Measurements from ENCODE around the gene UROC1. TPM values are rescaled to one million over a fixed set of nuclear protein-coding genes. Genes with fewer than 3 reads are reported as not detected.

Gene UROC1
- total RNA-seq, 4 donors from 2014 or later = not detected

GRCh38 chr3:126539558-126540250 is 22.1 kb upstream of the UROC1 start:
- WGBS, 2 donors = 96 to 99% methylated on average over 10 of the region's 10 CpGs

DNA sequence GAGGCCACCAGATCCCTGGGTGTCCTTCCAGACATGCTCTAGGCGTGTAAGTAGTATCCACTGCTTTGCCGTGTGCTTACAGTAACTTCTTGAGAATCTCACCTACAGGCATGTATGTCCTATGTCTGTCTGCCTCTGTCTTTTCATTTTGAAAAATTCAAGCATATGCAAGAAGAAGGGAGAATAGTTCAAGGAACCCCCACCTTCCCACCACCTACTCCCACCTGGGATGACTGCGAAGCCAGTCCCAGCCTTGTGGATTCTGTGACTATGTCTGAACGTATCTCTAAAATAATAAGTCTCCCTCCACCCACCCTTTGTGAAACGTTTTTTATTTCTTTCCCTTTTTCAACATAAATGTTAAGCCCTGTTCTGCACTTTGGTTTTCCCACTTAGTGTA is 21.4 kb upstream of the UROC1 start:
- no peaks in the 10 kb centered on the region for H3K36me3 ChIP-seq
- H3K27ac ChIP-seq = no peak overlapping the region
- peaks cover 0 to 5% (median 0%) of the 10 kb centered on the region in 3 donors for H3K9me3 ChIP-seq
- H3K27me3 ChIP-seq = peaks cover 0 to 81% (median 0%) of the 10 kb centered on the region in 4 donors
- intact Hi-C loops (cut with DNase I) = no loop called here
- WGBS, 2 donors = 26 to 38% methylated on average over 4 to 5 of the region's 5 CpGs
- no peak overlapping the region for H3K4me3 ChIP-seq
- TF ChIP-seq POLR2A (IDR thresholded peaks at IDR 0.05) = no peak
- TF ChIP-seq, protein P1, sequence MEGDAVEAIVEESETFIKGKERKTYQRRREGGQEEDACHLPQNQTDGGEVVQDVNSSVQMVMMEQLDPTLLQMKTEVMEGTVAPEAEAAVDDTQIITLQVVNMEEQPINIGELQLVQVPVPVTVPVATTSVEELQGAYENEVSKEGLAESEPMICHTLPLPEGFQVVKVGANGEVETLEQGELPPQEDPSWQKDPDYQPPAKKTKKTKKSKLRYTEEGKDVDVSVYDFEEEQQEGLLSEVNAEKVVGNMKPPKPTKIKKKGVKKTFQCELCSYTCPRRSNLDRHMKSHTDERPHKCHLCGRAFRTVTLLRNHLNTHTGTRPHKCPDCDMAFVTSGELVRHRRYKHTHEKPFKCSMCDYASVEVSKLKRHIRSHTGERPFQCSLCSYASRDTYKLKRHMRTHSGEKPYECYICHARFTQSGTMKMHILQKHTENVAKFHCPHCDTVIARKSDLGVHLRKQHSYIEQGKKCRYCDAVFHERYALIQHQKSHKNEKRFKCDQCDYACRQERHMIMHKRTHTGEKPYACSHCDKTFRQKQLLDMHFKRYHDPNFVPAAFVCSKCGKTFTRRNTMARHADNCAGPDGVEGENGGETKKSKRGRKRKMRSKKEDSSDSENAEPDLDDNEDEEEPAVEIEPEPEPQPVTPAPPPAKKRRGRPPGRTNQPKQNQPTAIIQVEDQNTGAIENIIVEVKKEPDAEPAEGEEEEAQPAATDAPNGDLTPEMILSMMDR (IDR thresholded peaks at IDR 0.05) = no peak
- no peak for DNase-seq
- peaks cover 4 to 8% (median 5%) of the 10 kb centered on the region in 3 donors for H3K4me1 ChIP-seq

More at GRCh38 chr3:126539558-126540250, 22.1 kb upstream of the UROC1 start:
- H3K36me3 ChIP-seq = no peaks in the 10 kb centered on the region
- TF ChIP-seq, protein P1 (IDR thresholded peaks at IDR 0.05) = no peak
- TF ChIP-seq POLR2A (IDR thresholded peaks at IDR 0.05) = no peak
- peaks cover 4 to 8% (median 5%) of the 10 kb centered on the region in 3 donors for H3K4me1 ChIP-seq
- H3K4me3 ChIP-seq = no peak overlapping the region
- peaks cover 0 to 5% (median 0%) of the 10 kb centered on the region in 3 donors for H3K9me3 ChIP-seq
- intact Hi-C loops (cut with DNase I) = no loop called here
- no peak overlapping the region for H3K27ac ChIP-seq
- DNase-seq = no peak
- H3K27me3 ChIP-seq = peaks cover 0 to 78% (median 0%) of the 10 kb centered on the region in 4 donors

GRCh38 chr3:126538316-126538715 is 20.7 kb upstream of the UROC1 start:
- intact Hi-C loops (cut with DNase I) = no loop called here

DNA sequence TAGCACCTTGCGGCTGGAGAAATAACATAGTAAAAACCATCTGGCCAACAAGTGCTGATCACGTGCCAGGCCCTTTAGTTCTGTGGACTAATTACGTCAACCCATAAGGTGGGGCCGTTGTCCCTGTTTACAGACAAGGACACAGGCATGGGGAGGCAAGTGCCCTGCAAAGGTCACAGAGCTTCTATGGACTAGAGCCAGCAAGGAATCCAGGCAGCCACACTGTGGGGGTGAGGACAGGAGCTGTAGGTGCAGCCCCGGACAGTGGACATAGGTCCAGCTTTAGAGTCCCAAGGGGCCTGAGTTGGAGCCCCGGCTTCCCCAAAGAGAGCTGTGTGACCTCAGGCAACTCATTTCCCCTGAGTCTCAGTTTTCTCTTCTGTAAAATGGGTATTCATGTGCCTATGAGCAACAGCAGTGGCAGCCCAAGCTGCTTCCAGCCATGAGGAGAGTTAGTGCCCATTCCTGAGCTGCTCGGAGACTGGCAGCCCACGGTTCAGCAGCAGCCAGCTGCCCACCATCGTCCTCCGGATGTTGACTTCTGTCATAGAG is 20.2 kb upstream of the UROC1 start:
- DNase-seq = no peak
- Histone ChIP-seq H3K4me3 (no peak overlapping the region), H3K36me3 (no peaks in the 10 kb centered on the region), H3K9me3 (peaks cover 0 to 5% (median 0%) of the 10 kb centered on the region in 3 donors), H3K4me1 (peaks cover 4 to 8% (median 5%) of the 10 kb centered on the region in 3 donors), H3K27me3 (peaks cover 0 to 76% (median 0%) of the 10 kb centered on the region in 4 donors), H3K27ac (no peak overlapping the region)
- TF ChIP-seq, protein P1 (IDR thresholded peaks at IDR 0.05) = no peak
- TF ChIP-seq POLR2A (IDR thresholded peaks at IDR 0.05) = no peak
- intact Hi-C loops (cut with DNase I) = no loop called here
- 80% methylated on average over 2 of the region's 10 CpGs; no CpG with 5 or more reads in 1 of the 2 donors for WGBS, 2 donors

More at GRCh38 chr3:126538316-126538715, 20.7 kb upstream of the UROC1 start:
- no peaks in the 10 kb centered on the region for H3K36me3 ChIP-seq
- H3K9me3 ChIP-seq = peaks cover 0 to 5% (median 0%) of the 10 kb centered on the region in 3 donors
- H3K27ac ChIP-seq = no peak overlapping the region
- 50% methylated on average over 1 of the region's 9 CpGs; no CpG with 5 or more reads in 1 of the 2 donors for WGBS, 2 donors
- no peak for DNase-seq
- peaks cover 0 to 79% (median 0%) of the 10 kb centered on the region in 4 donors for H3K27me3 ChIP-seq
- TF ChIP-seq, protein P1 (IDR thresholded peaks at IDR 0.05) = no peak
- TF ChIP-seq POLR2A (IDR thresholded peaks at IDR 0.05) = no peak
- H3K4me3 ChIP-seq = no peak overlapping the region
- peaks cover 4 to 8% (median 5%) of the 10 kb centered on the region in 3 donors for H3K4me1 ChIP-seq

- WGBS, 2 donors = 66 to 83% methylated on average over 4 to 5 of the region's 9 CpGs
- no peak for DNase-seq
Observed at GRCh38 chr3:126537116-126537729, 19.6 kb upstream of the UROC1 start.

More at GRCh38 chr3:126537116-126537729, 19.6 kb upstream of the UROC1 start:
- intact Hi-C loops (cut with DNase I) = no loop called here
- no peak overlapping the region for H3K4me3 ChIP-seq
- TF ChIP-seq POLR2A (IDR thresholded peaks at IDR 0.05) = no peak
- TF ChIP-seq, protein P1 (IDR thresholded peaks at IDR 0.05) = no peak
- H3K4me1 ChIP-seq = peaks cover 4 to 8% (median 5%) of the 10 kb centered on the region in 3 donors
- H3K27me3 ChIP-seq = peaks cover 0 to 70% (median 0%) of the 10 kb centered on the region in 4 donors
- H3K9me3 ChIP-seq = peaks cover 0 to 5% (median 0%) of the 10 kb centered on the region in 3 donors
- H3K27ac ChIP-seq = no peak overlapping the region
- H3K36me3 ChIP-seq = no peaks in the 10 kb centered on the region
